Bronchial epithelial cell (primary cell): ENCODE measurements around the gene AKAP5. TPM values are rescaled to one million over a fixed set of nuclear protein-coding genes. Genes with fewer than 3 reads are reported as not detected.

Experiments
- DNase-seq: peaks from one replicate; pipeline ENCODE4 v3.0.0-alpha.2; 2010; ENCODE audit warnings: low read depth
- FAIRE-seq: peaks from 2 replicates; lab custom pipeline; 2011; peaks lifted over from hg19 to GRCh38; lab: Jason Lieb, UNC
- H3K27me3 ChIP-seq: 2 replicates; pipeline ENCODE4 v1.5.1; 2011; ENCODE audit warnings: low read length; ENCODE audit not compliant: control insufficient read depth, insufficient read depth
- H3K36me3 ChIP-seq: 2 replicates; pipeline ENCODE4 v1.5.1; 2011; ENCODE audit warnings: low read length; ENCODE audit not compliant: control insufficient read depth, insufficient read depth
- H3K4me3 ChIP-seq: 2 replicates; pipeline ENCODE4 v1.5.1; 2011; ENCODE audit warnings: mild to moderate bottlenecking, low read depth, low read length, control low read depth
- total RNA-seq: library from RNA; depleted of rRNA; stranded (reverse); fragments of >200 nt; gene quantifications from 2 replicates; pipeline ENCODE4 v1.2.1, GENCODE V29; 2014
- TF ChIP-seq, protein P1 (sequence below): IDR thresholded peaks from 2 replicates; pipeline ENCODE4 v1.5.1; 2011; ENCODE audit warnings: mild to moderate bottlenecking, moderate library complexity, low read length, control low read depth, inconsistent platforms; ENCODE audit not compliant: insufficient read depth, severe bottlenecking

Gene AKAP5
- total RNA-seq, 1 donor from 2014 or later, result under 0.01 TPM

DNA sequence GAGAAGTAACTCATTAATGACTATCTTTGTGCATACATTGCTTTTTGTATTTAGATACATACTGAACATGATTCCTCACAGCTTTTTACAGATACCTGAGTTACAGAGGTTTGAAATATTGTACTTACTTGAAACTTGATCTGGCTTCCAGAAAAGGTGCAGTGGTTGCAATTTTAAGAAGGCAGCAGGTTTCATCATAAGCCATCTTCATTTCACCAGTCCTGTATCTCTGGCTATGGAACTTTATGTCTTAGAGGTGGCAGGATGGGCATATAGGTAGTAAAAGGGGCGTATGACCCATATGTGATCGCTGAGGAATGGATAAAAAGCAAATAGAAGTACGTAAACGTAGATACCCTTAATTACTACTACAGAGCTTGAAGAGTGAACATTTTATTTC is 52.9 kb downstream of the AKAP5 start:
- TF ChIP-seq, protein P1, sequence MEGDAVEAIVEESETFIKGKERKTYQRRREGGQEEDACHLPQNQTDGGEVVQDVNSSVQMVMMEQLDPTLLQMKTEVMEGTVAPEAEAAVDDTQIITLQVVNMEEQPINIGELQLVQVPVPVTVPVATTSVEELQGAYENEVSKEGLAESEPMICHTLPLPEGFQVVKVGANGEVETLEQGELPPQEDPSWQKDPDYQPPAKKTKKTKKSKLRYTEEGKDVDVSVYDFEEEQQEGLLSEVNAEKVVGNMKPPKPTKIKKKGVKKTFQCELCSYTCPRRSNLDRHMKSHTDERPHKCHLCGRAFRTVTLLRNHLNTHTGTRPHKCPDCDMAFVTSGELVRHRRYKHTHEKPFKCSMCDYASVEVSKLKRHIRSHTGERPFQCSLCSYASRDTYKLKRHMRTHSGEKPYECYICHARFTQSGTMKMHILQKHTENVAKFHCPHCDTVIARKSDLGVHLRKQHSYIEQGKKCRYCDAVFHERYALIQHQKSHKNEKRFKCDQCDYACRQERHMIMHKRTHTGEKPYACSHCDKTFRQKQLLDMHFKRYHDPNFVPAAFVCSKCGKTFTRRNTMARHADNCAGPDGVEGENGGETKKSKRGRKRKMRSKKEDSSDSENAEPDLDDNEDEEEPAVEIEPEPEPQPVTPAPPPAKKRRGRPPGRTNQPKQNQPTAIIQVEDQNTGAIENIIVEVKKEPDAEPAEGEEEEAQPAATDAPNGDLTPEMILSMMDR, result no peak
- DNase-seq (no peak), FAIRE-seq (no peak)
- no peaks in the 10 kb centered on the region for H3K27me3 ChIP-seq
- H3K36me3 ChIP-seq, result peaks cover 3% of the 10 kb centered on the region
- H3K4me3 ChIP-seq, result no peak overlapping the region

DNA sequence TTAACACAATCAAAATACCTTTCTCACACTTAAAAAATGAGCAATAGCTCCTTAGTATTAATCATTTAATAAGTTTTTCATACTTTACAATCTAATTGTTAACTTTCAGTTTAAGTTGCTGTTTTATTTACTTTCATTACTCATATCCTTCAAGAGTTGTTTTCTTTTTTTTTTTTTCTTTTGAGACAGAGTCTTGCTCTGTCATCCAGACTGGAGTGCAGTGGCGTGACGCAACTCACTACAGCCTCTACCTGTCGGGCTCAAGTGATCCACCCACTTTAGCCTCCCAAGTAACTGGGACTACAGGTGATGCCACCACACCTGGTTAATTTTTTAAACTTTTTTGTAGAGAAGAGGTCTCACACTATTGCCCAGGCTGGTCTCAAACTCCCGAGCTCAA is 55.4 kb downstream of the AKAP5 start:
- Histone ChIP-seq H3K4me3 (no peak overlapping the region), H3K27me3 (no peaks in the 10 kb centered on the region), H3K36me3 (peaks cover 4% of the 10 kb centered on the region)
- FAIRE-seq (no peak), DNase-seq (peak; percentile 77)
- TF ChIP-seq, protein P1, result no peak

DNA sequence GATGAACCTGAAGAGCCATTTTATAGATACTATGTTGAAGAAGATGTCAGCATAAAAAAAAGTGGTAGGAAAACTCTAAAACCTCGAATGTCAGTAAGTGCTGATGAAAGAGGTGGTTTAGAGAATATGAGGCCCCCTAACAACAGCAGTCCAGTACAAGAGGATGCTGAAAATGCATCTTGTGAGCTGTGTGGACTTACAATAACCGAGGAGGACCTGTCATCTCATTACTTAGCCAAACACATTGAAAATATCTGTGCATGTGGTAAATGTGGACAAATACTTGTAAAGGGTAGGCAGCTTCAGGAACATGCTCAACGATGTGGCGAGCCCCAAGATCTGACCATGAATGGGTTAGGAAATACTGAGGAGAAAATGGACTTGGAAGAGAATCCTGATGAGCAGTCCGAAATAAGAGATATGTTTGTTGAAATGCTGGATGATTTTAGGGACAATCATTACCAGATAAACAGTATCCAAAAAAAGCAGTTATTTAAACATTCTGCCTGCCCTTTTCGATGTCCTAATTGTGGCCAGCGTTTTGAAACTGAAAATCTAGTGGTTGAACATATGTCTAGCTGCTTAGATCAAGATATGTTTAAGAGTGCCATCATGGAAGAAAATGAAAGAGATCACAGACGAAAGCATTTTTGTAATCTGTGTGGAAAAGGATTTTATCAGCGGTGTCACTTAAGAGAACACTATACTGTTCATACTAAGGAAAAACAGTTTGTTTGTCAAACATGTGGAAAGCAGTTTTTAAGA is 57.5 kb downstream of the AKAP5 start:
- no peak overlapping the region for H3K4me3 ChIP-seq
- H3K27me3 ChIP-seq, result no peaks in the 10 kb centered on the region
- peaks cover 4% of the 10 kb centered on the region for H3K36me3 ChIP-seq
- peak; percentile 23 for FAIRE-seq
- TF ChIP-seq, protein P1, result no peak
- DNase-seq, result no peak

Other genes with a start within 250 kb of the AKAP5 start
- gene ESR2, start 171.1 kb upstream of the AKAP5 start, total RNA-seq, result under 0.01 and 0.13 TPM in 2 replicates
- gene MTHFD1, start 77.1 kb upstream of the AKAP5 start, total RNA-seq, result 19.3 and 35.5 TPM in 2 replicates
- 4.1 and 4.7 TPM in 2 replicates for gene ZBTB25, start 38.3 kb downstream of the AKAP5 start, total RNA-seq
- 36.1 and 39.5 TPM in 2 replicates for gene ZBTB1, start 39.3 kb downstream of the AKAP5 start, total RNA-seq
- gene HSPA2, start 75.2 kb downstream of the AKAP5 start, total RNA-seq, result 1.6 and 4.2 TPM in 2 replicates
- gene PPP1R36, start 84.5 kb downstream of the AKAP5 start, total RNA-seq, result 0.51 and 1.1 TPM in 2 replicates
- 32.4 and 35.8 TPM in 2 replicates for gene PLEKHG3, start 238.9 kb downstream of the AKAP5 start, total RNA-seq